ENCODE data around the gene DNAJC12. TPM values are rescaled to one million over a fixed set of nuclear protein-coding genes. Genes with fewer than 3 reads are reported as not detected.

The DNAJC12 gene
- total RNA-seq, 1 donor from 2014 or later, result 6.1 TPM

GRCh38 chr10:67827811-67828210 lies 10.2 kb downstream of the DNAJC12 start:
- no peak overlapping the region for H3K4me3 Mint-ChIP-seq (ENCODE audit: low read depth)
- DNase-seq (ENCODE audit: low spot score, unreplicated experiment), result no peak
- no peaks in the 10 kb centered on the region for H3K27me3 Mint-ChIP-seq
- H3K27ac Mint-ChIP-seq, result no peak overlapping the region
- H3K4me1 Mint-ChIP-seq (ENCODE audit: low read depth), result peaks cover 2% of the 10 kb centered on the region
- TF ChIP-seq CTCF (IDR thresholded peaks at IDR 0.05; ENCODE audit: unreplicated experiment), result no peak
- no peaks in the 10 kb centered on the region for H3K36me3 Mint-ChIP-seq (ENCODE audit: insufficient read depth)
- H3K9me3 Mint-ChIP-seq (ENCODE audit: low read depth), result no peaks in the 10 kb centered on the region

GRCh38 chr10:67819768-67820204 lies 18.2 kb downstream of the DNAJC12 start:
- DNase-seq (ENCODE audit: low spot score, unreplicated experiment), result no peak
- Mint-ChIP-seq H3K36me3 (ENCODE audit: insufficient read depth) (no peaks in the 10 kb centered on the region), H3K4me1 (ENCODE audit: low read depth) (peaks cover 2% of the 10 kb centered on the region), H3K27ac (no peak overlapping the region), H3K9me3 (ENCODE audit: low read depth) (no peaks in the 10 kb centered on the region), H3K27me3 (no peaks in the 10 kb centered on the region), H3K4me3 (ENCODE audit: low read depth) (no peak overlapping the region)
- TF ChIP-seq CTCF (IDR thresholded peaks at IDR 0.05; ENCODE audit: unreplicated experiment), result no peak

- DNase-seq (ENCODE audit: low spot score, unreplicated experiment), result no peak
- H3K36me3 Mint-ChIP-seq (ENCODE audit: insufficient read depth), result no peaks in the 10 kb centered on the region
- no peak overlapping the region for H3K27ac Mint-ChIP-seq
- H3K4me1 Mint-ChIP-seq (ENCODE audit: low read depth), result peaks cover 2% of the 10 kb centered on the region
- no peaks in the 10 kb centered on the region for H3K27me3 Mint-ChIP-seq
- TF ChIP-seq CTCF (IDR thresholded peaks at IDR 0.05; ENCODE audit: unreplicated experiment), result no peak
- no peak overlapping the region for H3K4me3 Mint-ChIP-seq (ENCODE audit: low read depth)
- no peaks in the 10 kb centered on the region for H3K9me3 Mint-ChIP-seq (ENCODE audit: low read depth)
Measured at GRCh38 chr10:67818323-67818722, 19.7 kb downstream of the DNAJC12 start.

- TF ChIP-seq CTCF (IDR thresholded peaks at IDR 0.05; ENCODE audit: unreplicated experiment), result no peak
- H3K4me3 Mint-ChIP-seq (ENCODE audit: low read depth), result no peak overlapping the region
- no peak overlapping the region for H3K27ac Mint-ChIP-seq
- no peaks in the 10 kb centered on the region for H3K36me3 Mint-ChIP-seq (ENCODE audit: insufficient read depth)
- DNase-seq (ENCODE audit: low spot score, unreplicated experiment), result no peak
- H3K9me3 Mint-ChIP-seq (ENCODE audit: low read depth), result no peaks in the 10 kb centered on the region
- no peaks in the 10 kb centered on the region for H3K27me3 Mint-ChIP-seq
- H3K4me1 Mint-ChIP-seq (ENCODE audit: low read depth), result peaks cover 2% of the 10 kb centered on the region
Measured at GRCh38 chr10:67816719-67817118, 21.3 kb downstream of the DNAJC12 start.

GRCh38 chr10:67815571-67816059 lies 22.4 kb downstream of the DNAJC12 start:
- Mint-ChIP-seq H3K36me3 (ENCODE audit: insufficient read depth) (no peaks in the 10 kb centered on the region), H3K27ac (no peak overlapping the region), H3K4me3 (ENCODE audit: low read depth) (no peak overlapping the region), H3K9me3 (ENCODE audit: low read depth) (no peaks in the 10 kb centered on the region), H3K4me1 (ENCODE audit: low read depth) (peaks cover 2% of the 10 kb centered on the region), H3K27me3 (no peaks in the 10 kb centered on the region)
- TF ChIP-seq CTCF (IDR thresholded peaks at IDR 0.05; ENCODE audit: unreplicated experiment), result no peak
- no peak for DNase-seq (ENCODE audit: low spot score, unreplicated experiment)

Measured in progenitor cell of endocrine pancreas (in vitro differentiated cells).